ENCODE results near the gene KRTAP10-1. TPM values are rescaled to one million over a fixed set of nuclear protein-coding genes. Genes with fewer than 3 reads are reported as not detected.

The KRTAP10-1 gene
- total and polyA plus RNA-seq, 8 donors: not detected

GRCh38 chr21:44530221-44530902 lies 9.6 kb downstream of the KRTAP10-1 start:
- DNase-seq (peak in 2 of 6 donors; percentile 2 to 36), FAIRE-seq (no peak), ATAC-seq (no peak)
- no peaks in the 10 kb centered on the region for H3K36me3 ChIP-seq
- no peaks in the 10 kb centered on the region for H3K4me1 ChIP-seq
- intact Hi-C loops (cut with DNase I): no loop called here
- no peaks in the 10 kb centered on the region for H3K9me3 ChIP-seq
- no peak for TF ChIP-seq CTCF (IDR thresholded peaks at IDR 0.05)
- no peaks in the 10 kb centered on the region for H3K27me3 ChIP-seq
- H3K4me3 ChIP-seq: no peak overlapping the region
- no peak overlapping the region for H3K27ac ChIP-seq
- WGBS, 2 donors: 66 to 76% methylated on average over 7 of the region's 7 CpGs

DNA sequence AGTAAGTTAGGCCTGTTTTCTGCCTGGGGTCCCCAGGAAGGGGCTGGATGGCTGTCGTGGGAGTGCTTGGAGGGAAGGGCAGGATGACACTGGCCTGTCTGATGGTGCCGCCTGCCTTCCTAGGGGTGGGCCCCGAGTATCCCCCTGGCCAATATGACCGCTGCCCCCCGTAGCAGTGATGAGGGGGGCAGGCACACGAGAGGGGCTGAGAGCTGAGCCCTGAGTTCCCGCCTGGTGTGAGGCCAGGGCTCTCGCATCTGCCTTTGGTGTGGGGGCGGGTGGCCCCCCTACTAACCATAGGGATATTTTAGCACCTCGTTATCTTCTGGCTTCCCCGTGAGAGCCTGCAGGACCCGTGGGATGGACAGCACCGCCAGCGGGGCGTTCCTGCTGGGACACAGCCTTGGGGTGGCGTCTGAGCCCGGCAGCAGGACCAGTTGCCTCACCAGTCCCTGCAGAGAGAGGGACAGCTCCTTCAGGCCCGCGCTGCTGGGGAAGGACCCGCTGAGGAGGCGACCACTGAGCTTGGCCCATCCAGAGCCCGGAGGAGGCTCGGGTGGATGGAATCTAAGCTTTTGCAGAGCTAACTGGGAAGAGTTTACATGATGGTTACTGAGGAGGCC lies 10.4 kb downstream of the KRTAP10-1 start:
- no peaks in the 10 kb centered on the region for H3K4me1 ChIP-seq
- peak in 2 of 6 donors; percentile 4 to 43 for DNase-seq
- no peaks in the 10 kb centered on the region for H3K9me3 ChIP-seq
- no peak for FAIRE-seq
- WGBS, 2 donors: 54 to 62% methylated on average over 23 of the region's 23 CpGs
- no peak for ATAC-seq
- no peak for TF ChIP-seq CTCF (IDR thresholded peaks at IDR 0.05)
- no peak overlapping the region for H3K4me3 ChIP-seq
- intact Hi-C loops (cut with DNase I): no loop called here
- H3K36me3 ChIP-seq: no peaks in the 10 kb centered on the region
- H3K27me3 ChIP-seq: no peaks in the 10 kb centered on the region
- no peak overlapping the region for H3K27ac ChIP-seq

DNA sequence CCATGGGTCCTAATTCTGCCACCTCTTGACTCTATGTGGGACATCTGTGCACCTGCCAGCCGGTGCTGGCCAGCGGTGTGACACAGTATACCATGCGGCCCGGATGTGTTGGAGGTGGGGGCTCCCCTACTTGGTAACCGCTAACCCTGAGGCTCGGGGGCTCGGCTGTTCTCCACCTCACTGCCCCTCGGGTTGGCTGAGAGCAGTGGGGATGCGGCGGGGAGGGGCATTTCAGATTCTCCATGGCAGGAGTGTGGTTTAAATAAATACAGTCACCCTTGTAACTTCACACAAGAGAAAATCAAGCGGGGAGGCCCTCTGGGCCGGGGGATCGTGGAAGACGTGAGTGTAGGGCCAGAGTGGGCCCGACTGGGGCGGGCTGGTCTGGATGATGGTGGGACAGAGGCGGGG lies 11.0 kb downstream of the KRTAP10-1 start:
- intact Hi-C loops (cut with DNase I): no loop called here
- no peak for TF ChIP-seq CTCF (IDR thresholded peaks at IDR 0.05)
- FAIRE-seq: no peak
- H3K4me1 ChIP-seq: no peaks in the 10 kb centered on the region
- no peak overlapping the region for H3K4me3 ChIP-seq
- no peak overlapping the region for H3K27ac ChIP-seq
- no peaks in the 10 kb centered on the region for H3K36me3 ChIP-seq
- peak in 1 of 6 donors; percentile 41 for DNase-seq
- 70 to 82% methylated on average over 17 of the region's 17 CpGs for WGBS, 2 donors
- H3K27me3 ChIP-seq: no peaks in the 10 kb centered on the region
- no peak for ATAC-seq
- no peaks in the 10 kb centered on the region for H3K9me3 ChIP-seq

- ATAC-seq (no peak), DNase-seq (no peak), FAIRE-seq (no peak)
- intact Hi-C loops (cut with DNase I): no loop called here
- WGBS, 2 donors: 74 to 84% methylated on average over 10 of the region's 10 CpGs
- Histone ChIP-seq H3K4me3 (no peak overlapping the region), H3K36me3 (no peaks in the 10 kb centered on the region), H3K27ac (no peak overlapping the region), H3K9me3 (no peaks in the 10 kb centered on the region), H3K27me3 (no peaks in the 10 kb centered on the region), H3K4me1 (no peaks in the 10 kb centered on the region)
- no peak for TF ChIP-seq CTCF (IDR thresholded peaks at IDR 0.05)
Measured at GRCh38 chr21:44528634-44528995, 11.4 kb downstream of the KRTAP10-1 start.

DNA sequence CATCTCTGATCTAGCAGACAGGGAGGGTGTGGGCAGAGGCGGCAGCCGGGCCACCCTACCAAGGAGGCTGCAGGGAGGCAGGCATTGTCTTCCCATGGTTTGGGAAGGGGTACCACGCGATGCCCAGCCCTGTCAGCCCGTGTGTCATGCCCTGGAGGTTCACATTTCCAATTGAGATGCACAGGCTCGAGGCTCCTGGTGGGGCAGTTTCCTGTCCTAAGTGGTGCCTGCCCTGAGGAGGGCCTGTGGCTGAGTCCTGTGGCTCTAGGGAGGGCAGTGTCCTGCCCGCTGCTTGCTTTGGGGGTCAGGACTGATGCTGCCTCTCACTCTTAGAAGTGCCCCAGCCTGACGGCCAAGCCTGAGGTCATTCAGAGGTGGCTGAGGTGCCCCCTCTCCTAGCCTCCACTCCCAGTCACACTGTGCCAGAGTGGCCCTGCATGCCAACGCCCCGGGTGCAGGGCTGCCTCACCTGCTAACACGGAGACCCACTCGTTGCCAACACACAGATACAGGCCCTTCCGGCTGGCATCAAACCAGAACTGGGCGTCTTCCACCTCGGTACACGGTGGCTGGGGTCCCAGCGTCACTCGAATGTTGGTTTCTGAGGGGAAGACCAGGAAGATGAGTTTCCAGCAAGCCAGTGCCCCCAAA lies 11.9 kb downstream of the KRTAP10-1 start:
- intact Hi-C loops (cut with DNase I): no loop called here
- Histone ChIP-seq H3K9me3 (no peaks in the 10 kb centered on the region), H3K4me3 (no peak overlapping the region), H3K27me3 (no peaks in the 10 kb centered on the region), H3K4me1 (no peaks in the 10 kb centered on the region), H3K36me3 (no peaks in the 10 kb centered on the region), H3K27ac (no peak overlapping the region)
- DNase-seq: peak in 2 of 6 donors; percentile 23 to 51
- no peak for TF ChIP-seq CTCF (IDR thresholded peaks at IDR 0.05)
- WGBS, 2 donors: 65 to 76% methylated on average over 18 of the region's 18 CpGs
- no peak for ATAC-seq
- no peak for FAIRE-seq

Measured in pancreas (tissue), 10 donors.